HG02571 (cell line): Measurements from ENCODE around the gene MEN1.

Experiments
- ATAC-seq: cut with Tn5 transposase; IDR thresholded peaks from one replicate; pipeline ENCODE4 v1.9.1; 2021; ENCODE audit warnings: mild to moderate bottlenecking, moderate library complexity; ENCODE audit not compliant: unreplicated experiment

The MEN1 gene

DNA sequence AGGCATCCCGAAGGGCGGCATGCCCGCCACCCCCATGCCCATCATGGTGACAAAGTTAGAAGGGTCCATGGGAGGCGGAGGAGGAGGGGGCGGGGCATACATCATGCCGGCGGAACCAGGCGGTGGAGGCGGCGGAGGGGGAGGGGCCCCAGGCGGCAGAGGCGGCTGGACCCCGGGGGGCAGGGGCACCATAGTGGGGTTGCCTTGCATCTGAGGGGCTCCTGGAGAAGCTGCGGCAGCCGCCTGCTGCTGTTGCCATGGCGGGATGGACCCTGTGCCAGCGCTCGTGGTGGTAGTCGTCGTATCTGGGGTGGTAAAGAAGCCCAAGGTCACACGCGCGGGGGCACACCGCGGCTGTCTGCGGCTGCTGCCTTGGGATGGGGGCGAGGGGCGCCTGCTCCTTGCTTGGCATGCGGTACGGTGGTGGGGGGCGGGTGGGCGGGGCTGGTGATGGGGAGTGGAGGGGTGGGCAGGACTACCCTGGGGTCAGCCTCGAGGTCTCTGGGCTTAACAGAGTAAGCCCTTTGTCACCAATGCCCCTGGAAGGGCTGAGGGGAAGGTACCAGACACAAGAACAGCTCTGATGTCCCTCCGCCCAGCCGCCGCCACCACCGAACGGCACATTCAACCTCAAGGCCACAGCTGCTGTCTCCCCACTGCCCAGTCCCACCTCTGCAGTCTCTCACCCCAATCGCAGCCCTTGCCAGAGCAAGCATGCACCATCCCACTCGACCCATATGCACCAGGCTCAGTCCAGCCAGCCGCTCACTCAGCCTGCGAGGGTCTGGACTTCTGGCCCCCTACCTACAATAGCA, 44.3 kb downstream of the MEN1 start:
- no peak for ATAC-seq

GRCh38 chr11:64765291-64765850, 45.0 kb downstream of the MEN1 start:
- no peak for ATAC-seq

DNA sequence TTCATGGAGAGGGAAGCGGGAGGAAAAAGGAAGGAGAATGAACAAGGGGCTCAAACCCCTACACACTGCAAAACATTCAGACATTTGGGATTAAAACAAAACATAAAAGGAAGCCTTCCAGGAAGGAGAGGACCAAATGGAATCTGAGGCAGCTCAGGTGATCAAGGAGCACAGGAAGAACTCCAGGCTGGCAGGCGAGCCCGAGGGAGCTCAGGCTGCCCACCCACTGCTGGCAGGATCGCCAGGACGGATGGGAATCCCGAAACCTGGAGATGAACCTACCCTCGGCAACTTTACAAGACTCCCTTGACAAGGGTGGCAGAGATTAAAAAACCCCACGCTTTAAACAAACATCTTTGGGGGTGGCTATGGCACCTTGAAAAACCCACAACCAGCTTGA, 45.6 kb downstream of the MEN1 start:
- no peak for ATAC-seq

- no peak for ATAC-seq
Measured at GRCh38 chr11:64764040-64764611, 46.2 kb downstream of the MEN1 start.

DNA sequence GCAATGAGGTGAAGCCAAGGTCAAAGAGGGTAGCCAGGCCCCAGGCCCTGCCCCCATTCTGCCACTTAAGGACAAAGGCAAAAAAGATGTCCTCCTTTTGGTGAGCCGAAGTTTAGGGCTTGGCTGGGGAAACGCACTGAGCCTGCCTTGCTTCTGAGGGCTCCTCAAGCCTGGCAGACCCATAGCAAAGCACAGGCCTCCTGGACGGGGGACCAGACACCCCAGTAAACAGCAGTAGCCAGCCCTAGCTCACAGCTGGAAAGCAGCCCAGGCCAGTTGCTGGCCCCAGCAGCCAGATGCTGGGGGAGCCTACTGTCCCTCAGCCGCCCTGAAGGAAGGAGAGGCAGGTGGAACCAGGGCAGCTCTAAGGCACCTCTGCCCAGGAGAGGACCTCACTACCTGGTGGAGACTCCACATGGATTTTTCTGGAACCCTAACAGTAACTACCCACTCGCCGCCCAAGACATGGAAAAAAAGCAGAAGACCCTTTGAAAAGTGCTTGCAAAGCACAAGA, 46.8 kb downstream of the MEN1 start:
- no peak for ATAC-seq

DNA sequence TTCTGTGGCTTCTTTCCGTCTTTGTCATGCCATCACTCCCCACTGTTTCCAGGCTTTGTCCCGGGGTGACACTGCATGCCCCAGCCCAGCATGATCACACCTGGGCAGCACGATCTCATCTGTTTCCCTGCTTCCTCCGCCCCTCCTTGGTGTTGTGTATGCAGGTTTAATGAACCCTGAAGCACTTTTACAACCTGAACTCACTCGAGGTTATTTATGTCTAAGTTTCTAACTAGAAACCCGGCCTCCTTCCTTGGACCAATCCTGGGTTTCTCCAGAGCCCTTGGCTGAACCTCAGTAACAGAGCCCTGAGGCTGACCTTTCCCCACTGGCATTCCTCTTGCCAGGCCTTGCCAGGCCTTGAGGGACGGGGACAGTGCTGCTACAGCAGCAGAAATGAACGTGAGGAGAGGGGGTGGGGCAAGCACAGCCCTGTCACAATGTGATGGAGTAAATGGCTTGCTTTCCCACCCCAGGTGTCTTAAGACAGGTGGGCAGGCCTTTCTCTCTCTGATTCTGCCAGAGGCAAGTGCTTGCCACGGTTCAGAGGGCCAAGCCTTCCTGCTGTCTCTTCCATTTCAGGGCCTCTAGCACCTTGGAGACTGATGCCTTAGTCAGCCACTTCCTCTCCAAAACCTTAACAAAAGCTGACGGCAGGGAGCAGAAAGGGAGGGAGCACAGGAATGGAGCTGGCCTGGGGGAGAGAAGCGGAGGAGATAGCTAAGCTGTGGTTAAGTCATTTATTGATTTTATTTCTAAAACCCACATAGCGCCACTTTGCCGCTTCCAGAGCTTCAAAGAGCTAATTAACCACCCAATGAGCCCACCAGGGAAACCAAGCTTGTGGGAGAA, 47.5 kb downstream of the MEN1 start:
- ATAC-seq: no peak

GRCh38 chr11:64762277-64762673, 48.1 kb downstream of the MEN1 start:
- ATAC-seq: no peak

DNA sequence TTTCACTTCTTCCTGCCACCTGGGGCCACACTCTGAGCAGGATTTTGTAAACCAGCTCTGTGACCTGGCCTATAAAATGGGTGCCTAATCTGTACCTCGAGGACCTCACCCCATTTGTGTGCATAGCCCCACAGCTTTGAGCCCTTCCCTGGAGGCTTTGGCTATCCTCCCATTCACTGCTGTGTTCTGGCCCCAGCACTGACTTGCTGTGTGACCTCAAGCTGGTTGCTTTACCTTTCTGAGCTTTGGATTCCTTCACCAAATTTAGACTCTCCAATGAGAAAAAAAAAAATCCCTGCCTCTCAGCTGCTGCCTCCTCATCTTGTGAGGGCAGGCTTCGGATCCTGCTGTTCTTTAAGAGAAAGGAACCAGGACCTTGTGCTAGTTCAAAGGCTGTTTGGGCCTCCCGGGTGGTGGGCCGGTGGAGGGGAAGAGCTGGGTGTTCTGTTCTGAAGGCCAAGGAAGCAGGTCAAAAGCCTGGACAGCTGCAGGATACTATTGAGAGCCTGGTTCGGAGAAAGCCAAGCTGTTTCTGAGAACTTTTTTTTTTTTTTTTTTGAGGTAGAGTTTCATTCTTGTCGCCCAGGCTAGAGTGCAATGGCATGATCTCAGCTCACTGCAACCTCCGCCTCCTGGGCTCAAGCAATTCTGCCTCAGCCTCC, 49.5 kb downstream of the MEN1 start:
- no peak for ATAC-seq

- no peak for ATAC-seq
Measured at GRCh38 chr11:64759722-64760719, 50.3 kb downstream of the MEN1 start, which contains the start of gene PYGM. Gene PYGM (minus strand): TSS chr11:64759974. CDS start chr11:64759898, 76 bp downstream.

- ATAC-seq: no peak
Measured at GRCh38 chr11:64759131-64759721, 51.1 kb downstream of the MEN1 start.

DNA sequence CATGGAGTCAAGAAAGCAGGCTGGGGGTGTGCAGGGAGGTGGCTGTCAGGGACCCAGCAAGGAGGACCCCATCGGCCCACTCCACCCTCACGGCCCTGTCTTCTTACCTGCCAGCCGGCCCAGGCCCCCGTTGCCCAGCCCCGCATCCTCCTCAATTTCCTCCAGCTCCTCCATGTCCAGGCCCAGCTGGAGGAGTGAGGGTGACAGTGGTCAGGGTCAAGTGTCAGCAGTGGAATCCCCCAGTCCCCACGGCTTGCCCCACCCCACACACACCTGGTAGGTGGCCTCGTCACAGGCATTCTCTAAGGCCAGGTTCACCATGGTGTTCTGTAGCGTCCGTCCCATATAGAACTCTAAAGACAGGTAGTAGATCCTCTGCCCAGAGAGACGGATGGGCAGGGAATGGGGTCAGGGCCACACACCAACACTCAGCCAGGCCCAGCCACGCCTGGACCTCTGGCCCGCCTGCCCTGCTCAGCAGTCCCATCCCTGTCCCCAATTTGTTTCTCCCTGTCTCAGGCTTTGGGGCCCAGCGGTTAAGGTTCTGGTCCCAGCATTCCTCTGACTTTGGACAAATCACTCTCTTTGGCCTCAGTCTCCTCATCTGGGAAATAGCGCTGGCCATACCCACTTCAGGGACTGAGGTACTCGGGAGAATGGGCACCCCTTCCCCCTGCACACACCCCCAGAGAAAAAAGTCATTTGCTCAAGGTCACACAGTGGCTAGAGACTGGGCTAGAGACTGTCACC, 51.8 kb downstream of the MEN1 start:
- no peak for ATAC-seq

DNA sequence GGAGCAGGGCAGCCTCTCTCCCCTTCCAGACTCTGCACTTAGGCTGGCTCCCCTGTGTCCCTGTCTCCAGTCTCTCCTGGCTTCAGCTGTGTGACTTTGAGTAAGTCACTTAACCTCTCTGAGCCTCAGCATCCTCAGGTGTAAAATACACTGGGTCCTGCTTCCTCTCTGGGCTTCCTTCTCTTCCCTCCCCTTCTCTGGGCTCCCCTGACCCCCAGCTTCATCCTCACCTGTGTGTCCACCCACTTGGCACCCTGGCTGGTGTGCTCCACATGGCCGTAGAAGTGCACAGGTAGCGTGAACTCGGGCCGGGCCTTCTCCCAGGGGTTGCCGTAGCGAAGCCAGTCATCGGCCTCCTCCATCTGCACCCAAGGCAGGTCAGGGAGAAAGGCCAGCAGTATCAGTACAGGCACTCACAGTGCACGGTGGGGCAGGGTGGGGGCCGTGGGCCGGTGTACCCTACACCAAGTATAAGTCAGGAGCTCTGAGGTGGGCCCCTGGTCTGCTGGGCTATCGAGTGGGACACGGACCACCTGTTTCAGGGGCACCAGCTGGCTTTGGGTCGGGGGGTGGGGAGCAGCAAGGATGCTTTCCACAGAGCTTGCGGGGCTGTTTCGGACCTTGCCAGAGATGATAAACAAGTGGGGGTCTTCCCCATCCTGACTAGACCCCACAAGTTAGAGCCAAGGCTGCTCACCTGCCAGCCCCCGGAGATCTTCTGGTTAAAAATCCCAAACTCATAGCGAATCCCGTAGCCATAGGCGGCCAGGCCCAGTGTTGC, 52.6 kb downstream of the MEN1 start:
- ATAC-seq: no peak

GRCh38 chr11:64755681-64756361, 54.5 kb downstream of the MEN1 start:
- ATAC-seq: no peak

DNA sequence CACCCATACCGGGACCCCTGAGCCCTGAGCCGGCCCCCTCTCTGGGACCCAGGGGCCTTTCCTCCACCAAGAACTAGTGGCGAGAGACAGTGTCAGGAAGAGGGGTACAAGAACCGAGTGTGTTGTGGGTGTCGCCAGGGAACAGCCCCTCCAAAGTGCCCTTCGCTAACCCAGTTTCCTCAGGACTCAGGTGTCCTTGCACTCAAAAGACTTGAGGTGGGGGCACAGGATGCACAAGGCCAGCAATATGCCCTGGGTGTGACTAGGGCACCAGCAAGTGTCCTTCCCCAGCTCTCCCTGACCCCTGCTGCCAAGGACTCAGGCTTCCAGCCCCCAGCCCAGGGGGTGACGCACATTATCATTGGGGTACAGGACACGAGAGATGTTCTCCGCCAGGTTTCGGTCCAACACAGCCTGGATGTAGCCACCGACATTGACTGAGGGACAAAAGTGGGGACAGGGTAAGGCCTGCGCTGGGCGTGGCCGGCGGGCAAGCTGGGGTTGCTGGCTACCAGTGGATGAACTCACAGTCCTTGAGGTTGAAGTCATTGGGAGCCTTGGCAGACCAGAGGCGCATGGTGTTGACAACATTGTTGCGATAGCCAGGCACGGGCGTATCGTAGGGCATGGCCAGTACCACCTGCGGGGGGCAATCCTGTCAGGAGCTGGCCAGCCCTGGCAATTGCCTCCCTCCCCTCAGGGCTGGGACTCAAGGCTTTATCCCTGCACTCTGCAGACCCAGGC, 55.3 kb downstream of the MEN1 start:
- ATAC-seq: no peak

DNA sequence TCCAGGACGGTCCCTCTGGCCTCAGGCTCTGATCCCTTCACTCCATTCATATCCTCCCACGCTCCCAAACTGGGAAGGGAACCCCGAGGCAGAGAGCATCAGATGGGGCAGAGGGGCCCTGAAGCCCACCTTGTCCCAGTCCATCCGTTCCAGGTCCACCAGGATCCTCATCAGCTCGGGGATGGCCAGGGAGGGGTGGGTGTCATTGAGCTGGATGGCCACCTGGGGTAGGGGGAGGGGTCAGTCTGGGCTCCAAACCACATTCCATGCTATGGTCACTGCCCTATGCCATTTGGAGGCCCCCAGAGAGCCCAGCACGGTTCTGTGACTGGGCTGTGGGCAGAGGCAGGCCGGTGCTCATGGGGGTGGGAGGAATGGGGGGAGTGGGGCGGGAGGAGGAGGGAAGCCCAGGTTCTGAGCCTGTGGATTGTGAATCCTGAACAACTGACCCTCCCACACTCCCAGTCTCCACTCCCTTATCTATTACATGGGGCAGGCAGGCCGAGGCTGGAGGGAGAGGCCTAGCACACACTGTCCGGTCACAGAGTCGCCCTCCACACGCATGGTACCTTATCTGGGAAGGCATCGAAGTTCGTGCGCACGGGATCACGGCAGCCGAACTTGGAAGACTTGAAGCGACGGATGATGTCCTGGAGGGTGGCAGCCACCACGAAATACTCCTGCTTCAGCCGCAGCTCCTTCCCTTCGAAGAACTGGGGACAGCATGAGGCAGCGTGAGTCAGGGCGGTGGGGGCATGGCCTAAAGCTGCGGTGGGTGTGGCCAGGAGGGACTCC, 56.0 kb downstream of the MEN1 start:
- no peak for ATAC-seq
